ENCODE measurements around the gene KCMF1. TPM values are rescaled to one million over a fixed set of nuclear protein-coding genes. Genes with fewer than 3 reads are reported as not detected.

Gene KCMF1
- total RNA-seq, 2 donors from 2014 or later: 71.8 to 86.8 TPM

- Mint-ChIP-seq H3K27me3 (ENCODE audit: insufficient read depth) (peaks cover 10% of the 10 kb centered on the region), H3K36me3 (ENCODE audit: low read depth) (no peaks in the 10 kb centered on the region), H3K4me3 (no peak overlapping the region), H3K27ac (no peak overlapping the region), H3K9me3 (peaks cover 10% of the 10 kb centered on the region), H3K4me1 (no peaks in the 10 kb centered on the region)
- Histone ChIP-seq H3K27ac (ENCODE audit: low read depth, low read length) (no peak overlapping the region), H3K4me1 (ENCODE audit: control insufficient read depth, insufficient read depth, low read length) (no peaks in the 10 kb centered on the region), H3K36me3 (ENCODE audit: control insufficient read depth, insufficient read depth, low read length) (no peaks in the 10 kb centered on the region), H3K27me3 (ENCODE audit: control insufficient read depth, insufficient read depth, low read length, poor library complexity, severe bottlenecking) (no peaks in the 10 kb centered on the region), H3K4me3 (ENCODE audit: low read length) (no peak overlapping the region), H3K9me3 (ENCODE audit: control insufficient read depth, low read length) (peaks cover 3% of the 10 kb centered on the region), H3K9ac (ENCODE audit: extremely low read depth, low read length, poor library complexity, severe bottlenecking) (no peak overlapping the region)
- DNase-seq: no peak
- 90 to 97% methylated on average over 6 of the region's 6 CpGs for WGBS, 2 experiments (ENCODE audit: insufficient coverage in 1 of 2, insufficient read length in 1 of 2)
- TF ChIP-seq, protein P1, sequence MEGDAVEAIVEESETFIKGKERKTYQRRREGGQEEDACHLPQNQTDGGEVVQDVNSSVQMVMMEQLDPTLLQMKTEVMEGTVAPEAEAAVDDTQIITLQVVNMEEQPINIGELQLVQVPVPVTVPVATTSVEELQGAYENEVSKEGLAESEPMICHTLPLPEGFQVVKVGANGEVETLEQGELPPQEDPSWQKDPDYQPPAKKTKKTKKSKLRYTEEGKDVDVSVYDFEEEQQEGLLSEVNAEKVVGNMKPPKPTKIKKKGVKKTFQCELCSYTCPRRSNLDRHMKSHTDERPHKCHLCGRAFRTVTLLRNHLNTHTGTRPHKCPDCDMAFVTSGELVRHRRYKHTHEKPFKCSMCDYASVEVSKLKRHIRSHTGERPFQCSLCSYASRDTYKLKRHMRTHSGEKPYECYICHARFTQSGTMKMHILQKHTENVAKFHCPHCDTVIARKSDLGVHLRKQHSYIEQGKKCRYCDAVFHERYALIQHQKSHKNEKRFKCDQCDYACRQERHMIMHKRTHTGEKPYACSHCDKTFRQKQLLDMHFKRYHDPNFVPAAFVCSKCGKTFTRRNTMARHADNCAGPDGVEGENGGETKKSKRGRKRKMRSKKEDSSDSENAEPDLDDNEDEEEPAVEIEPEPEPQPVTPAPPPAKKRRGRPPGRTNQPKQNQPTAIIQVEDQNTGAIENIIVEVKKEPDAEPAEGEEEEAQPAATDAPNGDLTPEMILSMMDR (conservative IDR thresholded peaks at IDR 0.05): no peak
These were observed 125.7 kb downstream of the KCMF1 start for GRCh38 chr2:85096616-85097015.

DNA sequence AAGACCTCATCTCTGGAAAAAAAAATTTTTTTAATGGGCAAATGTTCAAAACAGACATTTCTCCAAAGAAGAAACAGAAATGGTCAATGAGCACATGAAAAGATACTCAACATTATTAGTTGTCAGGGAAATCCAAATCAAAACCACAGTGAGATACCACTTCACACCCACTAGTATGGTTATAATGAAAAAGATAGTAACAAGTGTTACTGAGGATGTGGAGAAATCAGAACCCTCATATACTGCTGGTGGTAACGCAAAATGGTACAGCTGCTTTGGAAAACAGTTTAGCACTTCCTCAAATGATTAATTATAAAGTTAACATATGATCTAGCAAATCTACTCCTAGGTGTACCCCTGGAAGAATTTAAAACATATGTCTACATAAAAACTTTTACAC is 133.3 kb downstream of the KCMF1 start:
- H3K36me3 Mint-ChIP-seq (ENCODE audit: low read depth): no peaks in the 10 kb centered on the region
- no peak overlapping the region for H3K4me3 Mint-ChIP-seq
- no peak overlapping the region for H3K27ac Mint-ChIP-seq
- 100% methylated on average over 1 of the region's 1 CpG; no CpG with 5 or more reads in 1 of the 2 experiments for WGBS, 2 experiments (ENCODE audit: insufficient coverage in 1 of 2, insufficient read length in 1 of 2)
- H3K27me3 ChIP-seq (ENCODE audit: control insufficient read depth, insufficient read depth, low read length, poor library complexity, severe bottlenecking): no peaks in the 10 kb centered on the region
- H3K27me3 Mint-ChIP-seq (ENCODE audit: insufficient read depth): peaks cover 11% of the 10 kb centered on the region
- no peak overlapping the region for H3K9ac ChIP-seq (ENCODE audit: extremely low read depth, low read length, poor library complexity, severe bottlenecking)
- no peaks in the 10 kb centered on the region for H3K36me3 ChIP-seq (ENCODE audit: control insufficient read depth, insufficient read depth, low read length)
- TF ChIP-seq, protein P1 (conservative IDR thresholded peaks at IDR 0.05): no peak
- no peaks in the 10 kb centered on the region for H3K4me1 Mint-ChIP-seq
- H3K4me1 ChIP-seq (ENCODE audit: control insufficient read depth, insufficient read depth, low read length): no peaks in the 10 kb centered on the region
- no peak for DNase-seq
- no peaks in the 10 kb centered on the region for H3K9me3 ChIP-seq (ENCODE audit: control insufficient read depth, low read length)
- no peak overlapping the region for H3K4me3 ChIP-seq (ENCODE audit: low read length)
- H3K27ac ChIP-seq (ENCODE audit: low read depth, low read length): no peak overlapping the region
- H3K9me3 Mint-ChIP-seq: no peaks in the 10 kb centered on the region

GRCh38 chr2:85106489-85107180 is 135.7 kb downstream of the KCMF1 start:
- TF ChIP-seq, protein P1 (conservative IDR thresholded peaks at IDR 0.05): no peak
- Histone ChIP-seq H3K4me3 (ENCODE audit: low read length) (no peak overlapping the region), H3K27me3 (ENCODE audit: control insufficient read depth, insufficient read depth, low read length, poor library complexity, severe bottlenecking) (no peaks in the 10 kb centered on the region), H3K9ac (ENCODE audit: extremely low read depth, low read length, poor library complexity, severe bottlenecking) (no peak overlapping the region), H3K9me3 (ENCODE audit: control insufficient read depth, low read length) (no peaks in the 10 kb centered on the region), H3K4me1 (ENCODE audit: control insufficient read depth, insufficient read depth, low read length) (no peaks in the 10 kb centered on the region), H3K36me3 (ENCODE audit: control insufficient read depth, insufficient read depth, low read length) (no peaks in the 10 kb centered on the region), H3K27ac (ENCODE audit: low read depth, low read length) (no peak overlapping the region)
- 93 to 94% methylated on average over 4 to 7 of the region's 8 CpGs for WGBS, 2 experiments (ENCODE audit: insufficient coverage in 1 of 2, insufficient read length in 1 of 2)
- Mint-ChIP-seq H3K27ac (no peak overlapping the region), H3K4me3 (no peak overlapping the region), H3K27me3 (ENCODE audit: insufficient read depth) (peaks cover 13% of the 10 kb centered on the region), H3K9me3 (peaks cover 6% of the 10 kb centered on the region), H3K4me1 (no peaks in the 10 kb centered on the region), H3K36me3 (ENCODE audit: low read depth) (no peaks in the 10 kb centered on the region)
- no peak for DNase-seq

Other genes starting within 250 kb of the KCMF1 start
- 1 to 10 TPM; 4.8 to 7.7 TPM for gene TRABD2A, start 90.1 kb upstream of the KCMF1 start, total RNA-seq
- gene TMSB10, start 65.5 kb upstream of the KCMF1 start, total RNA-seq: 1,000 to 10,000 TPM; 2,719 to 2,976 TPM
- gene TCF7L1, start 162.2 kb downstream of the KCMF1 start, total RNA-seq: 10 to 100 TPM; 71.9 to 73.3 TPM

Data from endodermal cell (in vitro differentiated cells).